ENCODE data around the gene MICAL2. TPM values are rescaled to one million over a fixed set of nuclear protein-coding genes. Genes with fewer than 3 reads are reported as not detected.

The MICAL2 gene
- total and polyA plus RNA-seq, 10 of the 15 experiments (the other 5 are each of a cell fraction or from before 2014, with no cell fraction given) = 0.90 to 5.6 (median 2.4) TPM

GRCh38 chr11:12185106-12185690 is 74.8 kb downstream of the MICAL2 start:
- H3K36me3 ChIP-seq (ENCODE audit: control insufficient read depth in 2 of 2, insufficient read depth in 2 of 2, low read length in 1 of 2) = no peaks in the 10 kb centered on the region
- ChIA-PET POLR2A (interaction anchor here (1.3 kb wide), 1 partner anchor 13 kb away, joined by 4 read pairs; no protein-coding TSS in a partner anchor), SMC1A (ENCODE audit: uncharacterized antibody, unreplicated experiment) (no interaction called here), RAD21 (ENCODE audit: unreplicated experiment) (no interaction called here), CTCF (interaction anchor here (2.0 kb wide), 1 partner anchor 51 kb away, joined by 5 read pairs; no protein-coding TSS in a partner anchor)
- H3K4me3 ChIP-seq = no peak overlapping the region
- no peak overlapping the region for H3K9ac ChIP-seq (ENCODE audit: control insufficient read depth, insufficient read depth, low read length)
- H3K4me1 ChIP-seq (ENCODE audit: control insufficient read depth, insufficient read depth, low read length) = peaks cover 16% of the 10 kb centered on the region
- 38% methylated on average over 3 of the region's 3 CpGs for WGBS (ENCODE audit: insufficient coverage, insufficient replicate concordance, low lambda C conversion rate, missing lambda C conversion rate)
- H3K4me2 ChIP-seq (ENCODE audit: control insufficient read depth, insufficient read depth) = no peak overlapping the region
- ATAC-seq (no peak), DNase-seq (ENCODE audit: low read depth, low spot score) (no peak), FAIRE-seq (no peak)
- in situ Hi-C loops (cut with MboI) = no loop called here
- no peak overlapping the region for H3K27ac ChIP-seq (ENCODE audit: control insufficient read depth, insufficient read depth)
- H3K27me3 ChIP-seq (replicated peaks in 1 of 2; ENCODE audit: control insufficient read depth in 2 of 2, insufficient read depth in 2 of 2, low read length in 1 of 2) = no peaks in the 10 kb centered on the region
- intact Hi-C loops (cut with micrococcal nuclease; ENCODE audit: unreplicated experiment) = no loop called here
- no peak overlapping the region for H2AFZ ChIP-seq (ENCODE audit: control insufficient read depth, low read depth, low read length)
- no peaks in the 10 kb centered on the region for H3K79me2 ChIP-seq (ENCODE audit: control insufficient read depth, insufficient read depth, low read length)
- TF ChIP-seq POLR2A (IDR thresholded peaks at IDR 0.05; ENCODE audit: low read depth, low read length) (no peak), MEF2A (IDR thresholded peaks at IDR 0.05; ENCODE audit: insufficient read depth, low read depth, low read length) (no peak), SUZ12 (IDR thresholded peaks at IDR 0.05; ENCODE audit: unreplicated experiment) (no peak), MYB (IDR thresholded peaks at IDR 0.05; ENCODE audit: borderline replicate concordance, low read depth, low read length) (no peak), MXI1 (IDR thresholded peaks at IDR 0.05; ENCODE audit: low read depth, low read length) (no peak), SIN3A (IDR thresholded peaks at IDR 0.05; ENCODE audit: low read depth, low read length) (no peak), NR2C1 (IDR thresholded peaks at IDR 0.05) (no peak), SIX5 (IDR thresholded peaks at IDR 0.05; ENCODE audit: low read depth, low read length, severe bottlenecking) (no peak), SUPT20H (IDR thresholded peaks at IDR 0.05; ENCODE audit: borderline replicate concordance, control insufficient read depth, low read depth, low read length) (no peak), HDAC6 (IDR thresholded peaks at IDR 0.05; ENCODE audit: unreplicated experiment) (no peak), SRF (IDR thresholded peaks at IDR 0.05; ENCODE audit: low read depth in 2 of 2, low read length in 2 of 2) (no peak), POLR2AphosphoS2 (IDR thresholded peaks at IDR 0.05; ENCODE audit: low read depth, low read length) (no peak), MAX (IDR thresholded peaks at IDR 0.05; ENCODE audit: low read depth, low read length) (no peak), HCFC1 (IDR thresholded peaks at IDR 0.05; ENCODE audit: low read length) (no peak), REST (IDR thresholded peaks at IDR 0.05; ENCODE audit: low read depth, low read length) (no peak), USF1 (IDR thresholded peaks at IDR 0.05; ENCODE audit: borderline replicate concordance, extremely low read length, insufficient read depth, low read depth, low read length) (no peak), YY1 (IDR thresholded peaks at IDR 0.05; ENCODE audit: low read depth, low read length) (no peak)
- TF ChIP-seq, protein P1, sequence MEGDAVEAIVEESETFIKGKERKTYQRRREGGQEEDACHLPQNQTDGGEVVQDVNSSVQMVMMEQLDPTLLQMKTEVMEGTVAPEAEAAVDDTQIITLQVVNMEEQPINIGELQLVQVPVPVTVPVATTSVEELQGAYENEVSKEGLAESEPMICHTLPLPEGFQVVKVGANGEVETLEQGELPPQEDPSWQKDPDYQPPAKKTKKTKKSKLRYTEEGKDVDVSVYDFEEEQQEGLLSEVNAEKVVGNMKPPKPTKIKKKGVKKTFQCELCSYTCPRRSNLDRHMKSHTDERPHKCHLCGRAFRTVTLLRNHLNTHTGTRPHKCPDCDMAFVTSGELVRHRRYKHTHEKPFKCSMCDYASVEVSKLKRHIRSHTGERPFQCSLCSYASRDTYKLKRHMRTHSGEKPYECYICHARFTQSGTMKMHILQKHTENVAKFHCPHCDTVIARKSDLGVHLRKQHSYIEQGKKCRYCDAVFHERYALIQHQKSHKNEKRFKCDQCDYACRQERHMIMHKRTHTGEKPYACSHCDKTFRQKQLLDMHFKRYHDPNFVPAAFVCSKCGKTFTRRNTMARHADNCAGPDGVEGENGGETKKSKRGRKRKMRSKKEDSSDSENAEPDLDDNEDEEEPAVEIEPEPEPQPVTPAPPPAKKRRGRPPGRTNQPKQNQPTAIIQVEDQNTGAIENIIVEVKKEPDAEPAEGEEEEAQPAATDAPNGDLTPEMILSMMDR (IDR thresholded peaks at IDR 0.05 in 2 of 3, conservative IDR thresholded peaks at IDR 0.05 in 1 of 3; ENCODE audit: control insufficient read depth in 2 of 3, extremely low read depth in 1 of 3, insufficient read depth in 1 of 3, low read depth in 3 of 3, low read length in 3 of 3) = no peak
- no peaks in the 10 kb centered on the region for H3K9me3 ChIP-seq (replicated peaks; ENCODE audit: control insufficient read depth, insufficient read depth, low read length)
- no TSS peak for BruUV-seq (replicated peaks)
- no peaks in the 10 kb centered on the region for H4K20me1 ChIP-seq (ENCODE audit: control insufficient read depth, insufficient read depth)
